Ovary (tissue), 9 donors: ENCODE data around the gene TTLL5. TPM values are rescaled to one million over a fixed set of nuclear protein-coding genes. Genes with fewer than 3 reads are reported as not detected.

Experiments
- DNase-seq, 5 donors: peaks; one replicate each; pipeline ENCODE4 v3.0.0-alpha.2; 2019 to 2020
- H3K27ac ChIP-seq, 2 donors: fragments of 200-600 bp; one replicate each; pipeline versions ENCODE4 v1.5.1 to v1.8.0; 2019 to 2022
- H3K27me3 ChIP-seq: fragments of 200-600 bp; one replicate; pipeline ENCODE4 v1.8.0; 2022
- H3K36me3 ChIP-seq: fragments of 200-600 bp; sonication (generic); one replicate; pipeline ENCODE4 v1.5.1; 2019
- H3K4me1 ChIP-seq: one replicate; pipeline ENCODE4 v1.8.1; 2013; ENCODE audit warnings: mild to moderate bottlenecking, moderate library complexity; ENCODE audit not compliant: insufficient read depth
- H3K4me3 ChIP-seq: fragments of 200-600 bp; sonication (generic); one replicate; pipeline ENCODE4 v1.5.1; 2017
- H3K9me3 ChIP-seq, 2 donors: fragments of 200-600 bp in 1 of 2; sonication (generic) in 1 of 2; one replicate each; pipeline versions ENCODE4 v1.5.1 to v1.8.1; 2013 to 2019; ENCODE audit warnings: mild to moderate bottlenecking in 1 of 2, moderate library complexity in 1 of 2
- CTCF ChIP-seq, 3 donors: fragments of 450-650 bp in 2 of 3; fragments of 200-600 bp in 1 of 3; IDR thresholded peaks; one replicate each; pipeline versions ENCODE4 v1.5.1 to v1.8.0; 2016 to 2022; ENCODE audit warnings: antibody characterized with exemption in 3 of 3, mild to moderate bottlenecking in 1 of 3
- EP300 ChIP-seq: sonication (generic); formaldehyde crosslinking; IDR thresholded peaks from one replicate; pipeline ENCODE4 v1.6.1; 2017; ENCODE audit warnings: antibody characterized with exemption
- POLR2A ChIP-seq: fragments of 450-650 bp; IDR thresholded peaks from one replicate; pipeline ENCODE4 v1.6.1; 2017; ENCODE audit warnings: antibody characterized with exemption, mild to moderate bottlenecking, moderate library complexity
- WGBS, 3 donors: extraction: QIAGEN DNeasy Blood & Tissue Kit in 1 of 3; methylation state at CpG; one replicate each; pipeline versions ENCODE4 v1.1.5 to v1.1.7; 2013 to 2017; 5-methylcytosine and 5-hydroxymethylcytosine counted together
- intact Hi-C, 4 donors: fragments of 100-400 bp; cut with DNase I; formaldehyde crosslinking; loops; one replicate each; pipeline versions ENCODE4 v1.11.0 to v1.15.1; 2022 to 2023
- polyA plus RNA-seq, 2 donors: library from polyadenylated mRNA; stranded (reverse); fragments of 200-250 nt in 1 of 2; fragments of 350-450 nt in 1 of 2; fragmentation: Illumina TruSeq in 1 of 2; extraction: RNeasy Lipid Tissue Mini Kit (QIAGEN cat#74804) in 1 of 2; gene quantifications; one replicate each; pipeline ENCODE4 v1.2.3, GENCODE V29; 2013 to 2014
- total RNA-seq, 7 donors: library from RNA; depleted of rRNA in 2 of 7; stranded (reverse); fragments of >200 nt in 2 of 7; fragmentation: NEBNext Ultra II Directional in 3 of 7; extraction: Animal tissue kit (Norgen Biotek cat#: 25700) in 3 of 7; gene quantifications; one replicate each; pipeline versions ENCODE4 v1.1.0 to v1.2.4, GENCODE V29; 2016 to 2023
- donor health status: DM: no; HTN: no; CAD: no; lungs with moderate emphysema.
- donor health status: DM: no; HTN: no; CAD: no.
- donor health status: Bipolar disorder and iron deficiency.
- donor health status: DM: yes; HTN: yes; CAD: no.
- donor health status: DM: no; HTN: no; CAD: no.
- donor health status: DM: yes; HTN: yes; CAD: no.

TTLL5 gene
- total and polyA plus RNA-seq, 9 donors, result 11.0 to 34.9 (median 27.3) TPM

- Histone ChIP-seq H3K9me3 (no peaks in the 10 kb centered on the region), H3K27me3 (no peaks in the 10 kb centered on the region), H3K4me3 (no peak overlapping the region), H3K36me3 (no peaks in the 10 kb centered on the region), H3K4me1 (no peaks in the 10 kb centered on the region), H3K27ac (no peak overlapping the region)
- no peak for TF ChIP-seq POLR2A
- no peak for TF ChIP-seq EP300
- no peak for TF ChIP-seq CTCF (IDR thresholded peaks at IDR 0.05)
- WGBS, 3 donors, result 87 to 96% (median 92%) methylated on average over 3 of the region's 3 CpGs
- intact Hi-C loops, result no loop called here
- DNase-seq, result no peak
These were observed 71.8 kb downstream of the TTLL5 start for GRCh38 chr14:75732888-75733287.

DNA sequence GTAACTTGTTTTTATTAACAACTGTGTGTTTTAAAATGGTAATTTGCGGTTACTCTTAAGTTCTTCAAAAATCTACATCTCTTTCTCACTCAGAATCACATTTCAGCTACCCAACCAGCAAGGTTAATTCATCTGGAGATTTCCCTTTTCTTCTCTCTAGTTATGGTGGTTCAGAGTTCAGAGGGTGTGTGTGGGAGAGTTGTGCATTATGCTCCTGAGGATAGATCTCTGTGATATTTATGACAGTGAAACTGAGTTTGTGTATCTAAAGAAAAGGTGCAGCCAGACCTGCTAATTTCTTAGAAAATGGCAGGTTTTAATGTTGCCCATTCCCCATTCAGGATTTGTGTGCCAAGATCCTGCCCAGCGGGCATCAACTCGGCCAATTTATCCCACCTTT lies 73.8 kb downstream of the TTLL5 start:
- H3K4me1 ChIP-seq, result no peaks in the 10 kb centered on the region
- no peak overlapping the region for H3K4me3 ChIP-seq
- no peak for DNase-seq
- no peaks in the 10 kb centered on the region for H3K9me3 ChIP-seq
- H3K27me3 ChIP-seq, result no peaks in the 10 kb centered on the region
- TF ChIP-seq POLR2A (no peak), CTCF (IDR thresholded peaks at IDR 0.05) (no peak), EP300 (no peak)
- 56 to 97% (median 78%) methylated on average over 3 of the region's 3 CpGs for WGBS, 3 donors
- intact Hi-C loops, result no loop called here
- no peaks in the 10 kb centered on the region for H3K36me3 ChIP-seq
- H3K27ac ChIP-seq, result no peak overlapping the region

DNA sequence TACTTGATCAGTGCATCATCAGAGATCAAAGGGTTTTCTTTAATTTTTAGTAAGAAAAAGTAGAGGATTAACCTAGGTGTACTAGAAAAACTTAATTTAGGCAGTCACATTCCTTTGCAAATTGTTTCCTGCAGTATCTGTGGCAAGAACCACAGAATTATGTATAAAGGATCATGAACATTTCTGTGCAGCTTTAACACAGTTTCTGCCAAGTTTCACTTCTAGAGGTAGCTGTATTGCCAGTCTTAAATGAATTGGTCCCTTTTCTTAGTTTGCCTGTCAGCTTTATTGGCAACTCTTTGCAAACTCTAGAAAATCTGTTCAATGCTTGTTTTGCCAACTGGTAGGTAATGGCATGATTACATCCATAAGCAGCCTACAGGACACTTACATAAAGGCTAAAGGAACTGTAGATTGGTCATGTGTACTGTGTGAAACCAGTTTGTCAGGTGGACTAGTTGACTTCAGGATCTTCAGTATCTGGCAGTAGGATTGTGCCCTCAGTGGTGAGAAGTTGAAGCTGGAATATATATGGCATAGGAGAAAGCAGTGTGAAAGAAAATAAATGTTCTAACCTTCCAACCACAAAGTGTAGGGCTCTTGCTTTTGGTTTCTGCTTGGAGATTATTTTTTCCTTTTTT lies 75.9 kb downstream of the TTLL5 start:
- no peaks in the 10 kb centered on the region for H3K9me3 ChIP-seq
- H3K36me3 ChIP-seq, result no peaks in the 10 kb centered on the region
- no peaks in the 10 kb centered on the region for H3K27me3 ChIP-seq
- H3K4me1 ChIP-seq, result no peaks in the 10 kb centered on the region
- no peak for TF ChIP-seq EP300
- no peak for TF ChIP-seq CTCF (IDR thresholded peaks at IDR 0.05)
- TF ChIP-seq POLR2A, result no peak
- no peak overlapping the region for H3K27ac ChIP-seq
- no peak overlapping the region for H3K4me3 ChIP-seq
- DNase-seq, result no peak
- intact Hi-C loops, result no loop called here

DNA sequence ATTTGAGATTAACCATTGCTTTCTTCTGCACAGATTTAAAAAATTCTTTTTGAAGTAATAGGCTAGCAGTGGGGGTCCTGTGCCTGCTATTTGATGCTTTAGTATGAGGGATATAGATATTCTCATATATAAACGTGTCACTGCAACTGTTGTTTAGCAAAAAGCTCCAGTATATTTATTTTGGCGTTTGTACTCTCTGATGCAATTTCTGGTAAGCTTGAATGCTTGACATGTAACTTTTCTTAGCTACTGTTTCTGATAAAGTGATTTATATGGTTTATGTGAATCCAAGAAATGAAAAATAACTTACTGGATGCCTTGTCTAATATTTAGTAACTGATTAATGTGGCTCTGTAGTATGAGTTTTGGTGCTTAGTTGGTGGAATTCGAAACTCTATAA lies 77.1 kb downstream of the TTLL5 start:
- no peaks in the 10 kb centered on the region for H3K9me3 ChIP-seq
- no peaks in the 10 kb centered on the region for H3K27me3 ChIP-seq
- no peak for DNase-seq
- no peak overlapping the region for H3K27ac ChIP-seq
- H3K4me3 ChIP-seq, result no peak overlapping the region
- 80 to 84% (median 82%) methylated on average over 3 of the region's 3 CpGs for WGBS, 3 donors
- no peaks in the 10 kb centered on the region for H3K36me3 ChIP-seq
- intact Hi-C loops, result no loop called here
- TF ChIP-seq POLR2A, result no peak
- TF ChIP-seq CTCF (IDR thresholded peaks at IDR 0.05), result no peak
- no peak for TF ChIP-seq EP300
- no peaks in the 10 kb centered on the region for H3K4me1 ChIP-seq
